HCT116 (cell line): ENCODE data around the gene ENHO. TPM values are rescaled to one million over a fixed set of nuclear protein-coding genes. Genes with fewer than 3 reads are reported as not detected.

ENCODE experiments used
- ATAC-seq: fragments of 200-7000 bp; cut with Tn5 transposase; 2 replicates; pipeline ENCODE4 v1.9.1; 2020; ENCODE audit warnings: mild to moderate bottlenecking, moderate library complexity
- BruUV-seq: library from RNA; stranded (reverse); fragments of 400-500 nt; replicated peaks from 2 replicates; lab custom pipeline; 2021; lab: Mats Ljungman, UMichigan
- CTCF ChIA-PET: fragments of 300-600 bp; sonication (Branson Sonifier 250); formaldehyde crosslinking; loops from one replicate; lab custom pipeline; 2021; ENCODE audit warnings: antibody characterized with exemption; lab: Charles Lee
- POLR2A ChIA-PET: fragments of 300-600, 350-600 bp; sonication (Branson Sonifier 250); formaldehyde crosslinking; loops from one replicate; lab custom pipeline; 2021; ENCODE audit warnings: antibody characterized with exemption; lab: Charles Lee
- RAD21 ChIA-PET, 2 experiments: fragments of 300-600 bp; sonication (Branson Sonifier 250); formaldehyde crosslinking; loops; one replicate each; lab custom pipeline; 2023; ENCODE audit warnings: low total read pairs in 2 of 2; ENCODE audit not compliant: uncharacterized antibody in 2 of 2, unreplicated experiment in 2 of 2, low non-redundant PET in 1 of 2; lab: Charles Lee
- DNase-seq: peaks from one replicate; pipeline ENCODE4 v3.0.0-alpha.2; 2010; ENCODE audit warnings: low read depth, low spot score
- H2AFZ ChIP-seq: fragments of 200-600 bp; shearing (Covaris generic), sonication (generic); 2 replicates; pipeline ENCODE4 v1.6.1; 2017; ENCODE audit warnings: low read depth, mixed run types, mixed read lengths, antibody characterized with exemption, low read length; ENCODE audit not compliant: poor library complexity, severe bottlenecking
- H3K27ac ChIP-seq: 2 replicates; pipeline ENCODE4 v1.5.1; 2012; ENCODE audit warnings: low read depth, low read length
- H3K27me3 ChIP-seq: fragments of 200-600 bp; sonication (generic); 2 replicates; pipeline ENCODE4 v1.6.1; 2016; ENCODE audit warnings: mixed run types, low read length, mixed read lengths; ENCODE audit not compliant: insufficient read depth
- H3K36me3 ChIP-seq, 2 experiments: fragments of 200-500 bp in 1 of 2; fragments of 200-600 bp in 1 of 2; sonication (Bioruptor generic) in 1 of 2; sonication (generic) in 1 of 2; 2 replicates each; pipeline versions ENCODE4 v1.5.1 to v1.6.1; 2014 to 2016; ENCODE audit warnings: low read length in 2 of 2, inconsistent platforms in 1 of 2, mixed read lengths in 1 of 2, mixed run types in 1 of 2; ENCODE audit not compliant: insufficient read depth in 2 of 2, control insufficient read depth in 1 of 2
- H3K4me1 ChIP-seq, 2 experiments: fragments of 200-600 bp in 1 of 2; sonication (generic) in 1 of 2; 2 replicates each; pipeline versions ENCODE4 v1.5.1 to v1.6.1; 2012 to 2017; ENCODE audit warnings: low read length in 2 of 2, inconsistent platforms in 1 of 2, mild to moderate bottlenecking in 1 of 2, mixed read lengths in 1 of 2, mixed run types in 1 of 2, moderate library complexity in 1 of 2; ENCODE audit not compliant: insufficient read depth in 2 of 2, control insufficient read depth in 1 of 2
- H3K4me2 ChIP-seq: fragments of 200-600 bp; sonication (generic); 2 replicates; pipeline ENCODE4 v1.6.1; 2017; ENCODE audit warnings: mixed run types, low read length, mixed read lengths
- H3K4me3 ChIP-seq, 2 experiments: fragments of 200-600 bp in 1 of 2; sonication (generic) in 1 of 2; replicated peaks in 1 of 2; 2 replicates each; pipeline ENCODE4 v1.5.1; 2011 to 2016; ENCODE audit warnings: low read length in 2 of 2, control low read depth in 1 of 2, low read depth in 1 of 2, mild to moderate bottlenecking in 1 of 2, mixed read lengths in 1 of 2, mixed run types in 1 of 2
- H3K79me2 ChIP-seq: fragments of 200-600 bp; sonication (generic); 2 replicates; pipeline ENCODE4 v1.6.1; 2017; ENCODE audit warnings: mild to moderate bottlenecking, mixed run types, low read length, moderate library complexity, mixed read lengths; ENCODE audit not compliant: insufficient read depth
- H3K9ac ChIP-seq: fragments of 200-600 bp; sonication (generic); 2 replicates; pipeline ENCODE4 v1.6.1; 2016; ENCODE audit warnings: low read length, mixed read lengths
- H3K9me2 ChIP-seq: fragments of 200-600 bp; sonication (generic), shearing (Covaris generic); 2 replicates; pipeline ENCODE4 v1.6.1; 2017; ENCODE audit warnings: mixed run types, mild to moderate bottlenecking, moderate library complexity; ENCODE audit not compliant: insufficient read depth
- H3K9me3 ChIP-seq, 2 experiments: fragments of 200-500 bp in 1 of 2; fragments of 200-600 bp in 1 of 2; sonication (Bioruptor generic) in 1 of 2; sonication (generic) in 1 of 2; 2 replicates each; pipeline ENCODE4 v1.6.1; 2014 to 2017; ENCODE audit warnings: low read length in 2 of 2, mixed read lengths in 2 of 2, inconsistent platforms in 1 of 2, low read depth in 1 of 2, mild to moderate bottlenecking in 1 of 2, mixed run types in 1 of 2, moderate library complexity in 1 of 2; ENCODE audit not compliant: control insufficient read depth in 1 of 2, insufficient read depth in 1 of 2
- H4K20me1 ChIP-seq: fragments of 200-600 bp; sonication (generic), shearing (Covaris generic); 2 replicates; pipeline ENCODE4 v1.6.1; 2017; ENCODE audit warnings: mixed run types, mild to moderate bottlenecking, moderate library complexity; ENCODE audit not compliant: insufficient read depth
- CBX3 ChIP-seq: IDR thresholded peaks from 2 replicates; pipeline ENCODE4 v1.6.1; 2012; ENCODE audit warnings: low read depth
- ELF1 ChIP-seq: IDR thresholded peaks from 2 replicates; pipeline ENCODE4 v1.6.1; 2012; ENCODE audit warnings: low read depth, borderline replicate concordance
- EZH2 ChIP-seq: fragments of 200-600 bp; sonication (generic); IDR thresholded peaks from 2 replicates; pipeline ENCODE4 v1.6.1; 2017; ENCODE audit warnings: antibody characterized with exemption, mixed run types
- EZH2phosphoT487 ChIP-seq: fragments of 200-600 bp; IDR thresholded peaks from 2 replicates; pipeline ENCODE4 v1.6.1; 2018; ENCODE audit warnings: antibody characterized with exemption, borderline replicate concordance
- FOSL1 ChIP-seq: IDR thresholded peaks from 2 replicates; pipeline ENCODE4 v1.6.1; 2012; ENCODE audit warnings: low read depth
- POLR2AphosphoS5 ChIP-seq: IDR thresholded peaks from 2 replicates; pipeline ENCODE4 v1.6.1; 2011; ENCODE audit warnings: mild to moderate bottlenecking, low read depth, low read length, moderate library complexity
- SRF ChIP-seq: IDR thresholded peaks from 2 replicates; pipeline ENCODE4 v1.6.1; 2012; ENCODE audit warnings: low read depth
- ZFX ChIP-seq: fragments of 450-650 bp; IDR thresholded peaks from 2 replicates; pipeline ENCODE4 v1.6.1; 2017
- ZNF274 ChIP-seq: fragments of 200-500 bp; sonication (Bioruptor generic); IDR thresholded peaks from 2 replicates; pipeline ENCODE4 v1.6.1; 2014; ENCODE audit warnings: mild to moderate bottlenecking, low read depth, low read length, inconsistent platforms
- intact Hi-C: fragments of 100-400 bp; cut with micrococcal nuclease; formaldehyde crosslinking; loops from 2 replicates; pipeline ENCODE4 v1.10.0; 2022
- total RNA-seq: library from RNA; stranded (reverse); gene quantifications from one replicate; pipeline ENCODE4 v1.2.1, GENCODE V29; 2021; ENCODE audit not compliant: unreplicated experiment
- TF ChIP-seq, protein P1 (sequence below): IDR thresholded peaks from 2 replicates; pipeline ENCODE4 v1.6.1; 2012; ENCODE audit warnings: low read depth
- TF ChIP-seq, protein P2 (sequence below): IDR thresholded peaks from 2 replicates; pipeline ENCODE4 v1.6.1; 2011; ENCODE audit warnings: mild to moderate bottlenecking, low read length, moderate library complexity; ENCODE audit not compliant: insufficient replicate concordance; ENCODE audit errors: extremely low read depth
- TF ChIP-seq, protein P3 (sequence below): IDR thresholded peaks from 2 replicates; pipeline ENCODE4 v1.6.1; 2012

ENHO gene
- total RNA-seq, 1 experiment from 2014 or later, result 6.1 TPM

DNA sequence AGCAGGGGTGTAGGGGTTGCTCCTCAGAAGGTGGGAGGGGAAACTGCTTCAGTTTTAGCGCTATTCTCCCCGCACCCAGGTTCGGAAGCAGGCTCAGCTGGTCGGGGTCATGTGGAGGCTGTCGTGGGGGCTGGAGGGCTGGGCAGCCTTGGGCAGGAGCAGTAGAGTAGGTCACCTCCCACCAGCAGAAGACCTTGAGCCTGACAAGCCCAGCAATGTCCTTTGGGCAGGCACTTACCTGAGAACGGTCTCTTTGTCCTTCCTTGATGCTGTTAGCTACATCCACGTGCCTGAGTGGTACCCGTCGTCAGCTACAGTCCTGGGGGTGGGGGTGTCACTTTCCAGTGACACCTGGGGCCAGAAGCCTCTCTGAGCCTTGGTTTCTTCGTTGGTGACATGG lies 20.3 kb downstream of the ENHO start (continued):
- TF ChIP-seq, protein P1, sequence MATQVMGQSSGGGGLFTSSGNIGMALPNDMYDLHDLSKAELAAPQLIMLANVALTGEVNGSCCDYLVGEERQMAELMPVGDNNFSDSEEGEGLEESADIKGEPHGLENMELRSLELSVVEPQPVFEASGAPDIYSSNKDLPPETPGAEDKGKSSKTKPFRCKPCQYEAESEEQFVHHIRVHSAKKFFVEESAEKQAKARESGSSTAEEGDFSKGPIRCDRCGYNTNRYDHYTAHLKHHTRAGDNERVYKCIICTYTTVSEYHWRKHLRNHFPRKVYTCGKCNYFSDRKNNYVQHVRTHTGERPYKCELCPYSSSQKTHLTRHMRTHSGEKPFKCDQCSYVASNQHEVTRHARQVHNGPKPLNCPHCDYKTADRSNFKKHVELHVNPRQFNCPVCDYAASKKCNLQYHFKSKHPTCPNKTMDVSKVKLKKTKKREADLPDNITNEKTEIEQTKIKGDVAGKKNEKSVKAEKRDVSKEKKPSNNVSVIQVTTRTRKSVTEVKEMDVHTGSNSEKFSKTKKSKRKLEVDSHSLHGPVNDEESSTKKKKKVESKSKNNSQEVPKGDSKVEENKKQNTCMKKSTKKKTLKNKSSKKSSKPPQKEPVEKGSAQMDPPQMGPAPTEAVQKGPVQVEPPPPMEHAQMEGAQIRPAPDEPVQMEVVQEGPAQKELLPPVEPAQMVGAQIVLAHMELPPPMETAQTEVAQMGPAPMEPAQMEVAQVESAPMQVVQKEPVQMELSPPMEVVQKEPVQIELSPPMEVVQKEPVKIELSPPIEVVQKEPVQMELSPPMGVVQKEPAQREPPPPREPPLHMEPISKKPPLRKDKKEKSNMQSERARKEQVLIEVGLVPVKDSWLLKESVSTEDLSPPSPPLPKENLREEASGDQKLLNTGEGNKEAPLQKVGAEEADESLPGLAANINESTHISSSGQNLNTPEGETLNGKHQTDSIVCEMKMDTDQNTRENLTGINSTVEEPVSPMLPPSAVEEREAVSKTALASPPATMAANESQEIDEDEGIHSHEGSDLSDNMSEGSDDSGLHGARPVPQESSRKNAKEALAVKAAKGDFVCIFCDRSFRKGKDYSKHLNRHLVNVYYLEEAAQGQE, result no peak

DNA sequence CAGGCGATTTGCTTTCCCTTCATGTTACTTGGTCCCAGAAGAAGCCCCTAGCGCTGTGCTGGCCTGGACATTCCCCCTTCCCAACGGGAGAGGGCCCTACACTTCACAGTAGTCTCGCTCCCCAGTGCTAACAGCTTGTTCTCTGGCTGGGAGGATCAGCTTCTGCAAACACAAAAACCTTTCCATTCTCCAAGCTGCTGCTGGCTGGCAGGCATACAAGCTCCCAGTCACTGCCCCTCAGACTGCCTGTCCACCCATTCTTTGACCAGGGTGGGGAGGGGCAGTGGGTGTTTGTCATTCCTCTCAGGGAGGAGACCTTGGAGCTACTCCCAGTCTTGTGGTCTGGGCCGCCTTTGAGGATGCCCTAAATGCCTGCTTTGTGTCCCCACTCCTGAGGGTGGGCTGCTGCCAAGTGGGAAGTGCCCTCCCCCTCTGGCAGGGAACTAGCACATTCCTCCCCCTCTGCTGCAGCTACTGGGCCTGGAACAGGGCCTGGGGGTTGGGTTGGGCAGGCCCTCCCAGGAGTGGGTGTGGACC lies 20.8 kb downstream of the ENHO start:
- Histone ChIP-seq H3K27ac (no peak overlapping the region), H3K36me3 (no peaks in the 10 kb centered on the region), H3K27me3 (no peaks in the 10 kb centered on the region), H3K79me2 (no peaks in the 10 kb centered on the region), H3K9me3 (no peaks in the 10 kb centered on the region), H3K9ac (no peak overlapping the region), H4K20me1 (no peaks in the 10 kb centered on the region), H3K4me2 (no peak overlapping the region), H2AFZ (no peak overlapping the region), H3K9me2 (no peaks in the 10 kb centered on the region), H3K4me1 (peaks cover 4 to 7% of the 10 kb centered on the region in 2 experiments; a peak in 2 of 4 replicates), H3K4me3 (no peak overlapping the region)
- ChIA-PET RAD21 (no interaction called here), POLR2A (no interaction called here), CTCF (interaction anchor here (1.5 to 4.3 kb wide), 2 partner anchors 96 to 98 kb away, joined by 3 to 17 read pairs; no protein-coding TSS in a partner anchor)
- peak; percentile 26; the same call in 1 of the 2 replicates for ATAC-seq
- no TSS peak for BruUV-seq
- intact Hi-C loops, result loop anchor here (5.0 kb wide), 2 partner anchors 45 to 90 kb away; partner anchors contain the start of genes DNAI1 and FAM219A
- DNase-seq, result no peak
- no peak for TF ChIP-seq FOSL1
- TF ChIP-seq, protein P2, sequence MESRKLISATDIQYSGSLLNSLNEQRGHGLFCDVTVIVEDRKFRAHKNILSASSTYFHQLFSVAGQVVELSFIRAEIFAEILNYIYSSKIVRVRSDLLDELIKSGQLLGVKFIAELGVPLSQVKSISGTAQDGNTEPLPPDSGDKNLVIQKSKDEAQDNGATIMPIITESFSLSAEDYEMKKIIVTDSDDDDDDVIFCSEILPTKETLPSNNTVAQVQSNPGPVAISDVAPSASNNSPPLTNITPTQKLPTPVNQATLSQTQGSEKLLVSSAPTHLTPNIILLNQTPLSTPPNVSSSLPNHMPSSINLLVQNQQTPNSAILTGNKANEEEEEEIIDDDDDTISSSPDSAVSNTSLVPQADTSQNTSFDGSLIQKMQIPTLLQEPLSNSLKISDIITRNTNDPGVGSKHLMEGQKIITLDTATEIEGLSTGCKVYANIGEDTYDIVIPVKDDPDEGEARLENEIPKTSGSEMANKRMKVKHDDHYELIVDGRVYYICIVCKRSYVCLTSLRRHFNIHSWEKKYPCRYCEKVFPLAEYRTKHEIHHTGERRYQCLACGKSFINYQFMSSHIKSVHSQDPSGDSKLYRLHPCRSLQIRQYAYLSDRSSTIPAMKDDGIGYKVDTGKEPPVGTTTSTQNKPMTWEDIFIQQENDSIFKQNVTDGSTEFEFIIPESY, result no peak
- TF ChIP-seq EZH2, result no peak
- no peak for TF ChIP-seq SRF
- no peak for TF ChIP-seq ZFX
- no peak for TF ChIP-seq ELF1
- TF ChIP-seq, protein P3, sequence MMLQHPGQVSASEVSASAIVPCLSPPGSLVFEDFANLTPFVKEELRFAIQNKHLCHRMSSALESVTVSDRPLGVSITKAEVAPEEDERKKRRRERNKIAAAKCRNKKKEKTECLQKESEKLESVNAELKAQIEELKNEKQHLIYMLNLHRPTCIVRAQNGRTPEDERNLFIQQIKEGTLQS, result no peak
- TF ChIP-seq ZNF274, result no peak
- TF ChIP-seq POLR2AphosphoS5, result no peak
- TF ChIP-seq EZH2phosphoT487, result no peak
- TF ChIP-seq CBX3, result no peak
- TF ChIP-seq, protein P1, result no peak
